ES-I3 (cell line): ENCODE data around the gene NUP210.
A peak's percentile ranks its signal among the peaks of the same experiment; 100 is the strongest.

Source experiments
- H3K36me3 ChIP-seq: 2 replicates; pipeline ENCODE4 v1.6.1; 2013; ENCODE audit warnings: mild to moderate bottlenecking, low read length, control low read depth, moderate library complexity; ENCODE audit not compliant: insufficient read depth
- H3K4me1 ChIP-seq: 2 replicates; pipeline ENCODE4 v1.6.1; 2013; ENCODE audit warnings: mild to moderate bottlenecking, control low read depth, low read length; ENCODE audit not compliant: insufficient read depth
- H3K9ac ChIP-seq: 2 replicates; pipeline ENCODE4 v1.6.1; 2013; ENCODE audit warnings: low read depth, mild to moderate bottlenecking, low read length, moderate library complexity
- H3K9me3 ChIP-seq: 2 replicates; pipeline ENCODE4 v1.6.1; 2013; ENCODE audit warnings: mild to moderate bottlenecking, low read length, moderate library complexity; ENCODE audit not compliant: control insufficient read depth, insufficient read depth

The NUP210 gene

GRCh38 chr3:13348661-13349396, 71.3 kb downstream of the NUP210 start:
- Histone ChIP-seq H3K9ac (no peak overlapping the region; the same call in 1 of the 2 replicates), H3K9me3 (no peaks in the 10 kb centered on the region; the same call in 1 of the 2 replicates), H3K36me3 (peaks cover 4% of the 10 kb centered on the region; the same call in 1 of the 2 replicates), H3K4me1 (peaks cover 39% of the 10 kb centered on the region)

DNA sequence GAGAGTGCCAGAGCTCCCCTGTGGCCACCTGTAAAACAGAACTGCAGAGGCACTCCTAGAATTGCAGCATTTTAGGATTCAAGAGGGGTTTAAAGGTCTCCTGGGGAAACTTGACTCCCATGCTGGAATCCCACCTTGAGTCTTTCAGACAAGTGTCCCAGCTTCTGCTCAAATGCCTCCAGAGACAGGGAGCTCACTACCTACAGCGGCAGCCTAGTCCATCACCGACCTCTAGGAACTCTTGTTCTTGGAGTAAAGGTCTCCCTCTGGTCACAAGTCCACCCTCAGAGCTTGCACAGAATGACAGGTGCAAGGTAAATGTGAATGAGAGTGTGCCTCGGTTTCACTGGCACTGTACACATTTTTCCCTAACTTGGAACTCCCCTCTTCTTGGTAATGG, 72.0 kb downstream of the NUP210 start:
- H3K9me3 ChIP-seq: no peaks in the 10 kb centered on the region; the same call in 1 of the 2 replicates
- peak overlapping the region; percentile 27; the same call in 1 of the 2 replicates for H3K9ac ChIP-seq
- H3K4me1 ChIP-seq: peaks cover 39% of the 10 kb centered on the region
- peaks cover 8% of the 10 kb centered on the region; the same call in 1 of the 2 replicates for H3K36me3 ChIP-seq

GRCh38 chr3:13347390-13347950, 72.7 kb downstream of the NUP210 start:
- Histone ChIP-seq H3K4me1 (peaks cover 39% of the 10 kb centered on the region), H3K36me3 (peaks cover 12% of the 10 kb centered on the region; the same call in 1 of the 2 replicates), H3K9me3 (no peaks in the 10 kb centered on the region; the same call in 1 of the 2 replicates), H3K9ac (peak overlapping the region; percentile 27; the same call in 1 of the 2 replicates)

DNA sequence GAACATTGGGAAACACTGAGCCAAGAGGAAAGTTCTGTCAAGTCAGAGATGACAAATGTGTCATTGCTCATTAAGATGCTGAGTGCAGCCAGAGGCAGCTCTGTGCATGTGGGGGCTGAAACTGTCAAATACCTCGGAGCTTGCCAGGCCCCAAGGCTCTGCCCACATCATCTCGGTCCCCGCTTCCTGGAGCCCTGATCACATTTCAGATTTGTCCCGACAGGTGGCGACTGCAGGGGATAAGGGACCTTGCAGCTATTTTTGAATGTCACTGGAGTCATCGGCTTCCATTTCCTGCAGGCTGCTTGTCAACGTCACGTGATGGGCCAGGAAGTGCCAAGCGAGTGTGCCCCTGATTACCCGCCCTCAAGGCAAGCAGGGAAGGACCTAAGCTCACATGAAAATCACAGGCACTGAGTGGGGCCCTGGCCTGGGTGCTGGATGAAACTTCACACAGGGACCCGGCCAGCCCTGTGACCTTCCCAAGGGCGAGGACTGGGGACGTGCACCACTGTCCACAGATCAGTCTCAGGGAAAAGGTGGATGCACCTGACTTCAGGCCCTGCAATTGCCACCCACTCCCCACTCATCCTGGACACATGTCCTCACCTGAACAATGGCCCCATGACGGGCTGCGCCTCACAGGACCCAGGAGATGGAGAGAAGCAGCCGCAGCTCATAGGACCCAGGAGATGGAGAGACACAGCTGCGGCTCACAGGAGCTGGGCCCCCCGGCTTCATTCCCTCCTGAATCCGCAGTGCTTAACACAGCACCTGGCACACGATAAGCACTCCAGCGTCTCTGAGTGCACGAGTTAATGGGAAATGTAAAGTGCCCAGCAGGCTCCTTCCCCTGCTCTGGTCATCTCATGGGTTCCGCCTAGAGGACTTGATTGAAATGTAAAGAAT, 73.4 kb downstream of the NUP210 start:
- Histone ChIP-seq H3K9ac (no peak overlapping the region; the same call in 1 of the 2 replicates), H3K9me3 (no peaks in the 10 kb centered on the region; the same call in 1 of the 2 replicates), H3K4me1 (peaks cover 39% of the 10 kb centered on the region), H3K36me3 (peaks cover 12% of the 10 kb centered on the region; the same call in 1 of the 2 replicates)

DNA sequence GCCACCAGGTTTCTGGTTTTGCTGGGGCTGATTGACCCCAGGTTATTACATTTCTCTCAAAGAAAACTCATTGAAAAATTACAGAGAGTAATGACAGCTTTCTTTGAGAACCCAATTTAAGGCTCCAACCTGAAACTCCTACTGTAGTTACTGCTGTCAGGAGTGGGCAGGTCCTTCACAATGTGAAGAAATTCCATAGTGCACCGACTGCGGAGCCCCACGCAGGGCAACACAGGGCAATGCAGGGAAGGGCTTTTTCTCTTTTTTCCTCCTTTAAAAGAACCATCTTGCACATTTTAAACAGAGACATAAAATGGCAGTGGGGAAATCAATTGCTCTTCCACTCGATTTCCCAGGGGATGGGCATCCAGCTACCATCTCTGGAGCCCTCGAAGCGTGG, 74.3 kb downstream of the NUP210 start:
- Histone ChIP-seq H3K4me1 (peaks cover 39% of the 10 kb centered on the region), H3K36me3 (peaks cover 19% of the 10 kb centered on the region), H3K9ac (no peak overlapping the region), H3K9me3 (no peaks in the 10 kb centered on the region; the same call in 1 of the 2 replicates)

- Histone ChIP-seq H3K36me3 (peaks cover 19% of the 10 kb centered on the region), H3K9me3 (no peaks in the 10 kb centered on the region; the same call in 1 of the 2 replicates), H3K4me1 (peaks cover 39% of the 10 kb centered on the region), H3K9ac (no peak overlapping the region)
Observed at GRCh38 chr3:13345284-13345683, 74.8 kb downstream of the NUP210 start.

GRCh38 chr3:13344663-13345062, 75.5 kb downstream of the NUP210 start:
- Histone ChIP-seq H3K36me3 (peaks cover 19% of the 10 kb centered on the region), H3K9me3 (no peaks in the 10 kb centered on the region; the same call in 1 of the 2 replicates), H3K9ac (no peak overlapping the region), H3K4me1 (peaks cover 36% of the 10 kb centered on the region)

DNA sequence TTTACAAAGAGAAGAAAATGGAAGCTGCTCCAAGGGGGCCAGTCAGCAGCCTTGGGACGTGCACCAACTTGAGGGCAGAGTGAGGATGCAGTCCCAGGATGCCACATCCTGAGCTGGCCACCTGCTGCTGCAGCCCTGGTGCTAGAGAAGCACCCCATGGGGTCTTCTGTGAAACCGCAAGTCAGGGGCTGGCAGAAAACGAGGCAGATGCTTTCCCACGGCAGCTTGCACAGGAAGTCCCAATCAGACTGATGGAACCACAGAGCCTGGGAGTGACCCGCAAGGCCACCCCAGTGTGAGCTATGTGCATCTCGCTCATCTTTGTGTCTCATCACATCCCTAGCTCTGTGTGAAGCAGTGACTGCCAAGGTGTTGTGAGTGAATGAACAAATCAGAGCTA, 76.5 kb downstream of the NUP210 start:
- no peaks in the 10 kb centered on the region; the same call in 1 of the 2 replicates for H3K9me3 ChIP-seq
- peaks cover 19% of the 10 kb centered on the region for H3K36me3 ChIP-seq
- no peak overlapping the region for H3K9ac ChIP-seq
- peaks cover 26% of the 10 kb centered on the region for H3K4me1 ChIP-seq

DNA sequence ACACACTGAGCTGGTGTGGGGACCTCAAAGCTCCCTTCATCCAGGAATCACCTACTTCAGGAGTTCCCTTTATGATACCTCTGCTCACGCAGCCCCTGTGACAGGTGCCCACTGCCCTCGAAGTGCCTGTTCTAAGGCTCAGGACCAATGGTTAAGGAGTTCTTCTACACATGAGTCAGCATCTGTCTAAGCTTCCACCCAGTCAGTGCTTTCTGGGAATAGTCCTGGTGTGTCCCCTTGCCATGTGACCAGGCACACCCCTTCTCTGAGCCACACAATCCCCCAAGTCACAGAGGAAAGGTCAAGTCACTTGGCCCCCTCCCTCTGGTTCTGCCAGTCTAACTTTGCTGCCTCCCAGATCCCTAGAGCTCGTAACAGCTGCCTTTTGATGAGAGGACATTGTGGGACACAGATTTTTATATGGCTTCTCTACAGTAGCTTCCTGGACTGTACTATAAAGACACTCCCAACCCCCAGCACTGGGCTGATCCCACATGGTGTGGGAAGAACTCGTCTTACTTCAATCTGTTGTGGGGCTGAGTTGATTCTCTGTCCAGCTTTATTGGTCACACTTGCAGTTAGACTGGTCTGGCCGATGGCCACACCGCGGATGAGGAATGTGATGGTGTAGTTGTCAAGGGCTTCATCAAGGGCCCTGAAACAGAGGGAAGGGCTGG, 78.8 kb downstream of the NUP210 start:
- Histone ChIP-seq H3K9ac (no peak overlapping the region), H3K9me3 (no peaks in the 10 kb centered on the region; the same call in 1 of the 2 replicates), H3K36me3 (peaks cover 19% of the 10 kb centered on the region), H3K4me1 (peaks cover 6% of the 10 kb centered on the region)

GRCh38 chr3:13339833-13340232, 80.3 kb downstream of the NUP210 start:
- no peaks in the 10 kb centered on the region for H3K4me1 ChIP-seq
- H3K36me3 ChIP-seq: peaks cover 19% of the 10 kb centered on the region
- H3K9ac ChIP-seq: no peak overlapping the region
- no peaks in the 10 kb centered on the region for H3K9me3 ChIP-seq

DNA sequence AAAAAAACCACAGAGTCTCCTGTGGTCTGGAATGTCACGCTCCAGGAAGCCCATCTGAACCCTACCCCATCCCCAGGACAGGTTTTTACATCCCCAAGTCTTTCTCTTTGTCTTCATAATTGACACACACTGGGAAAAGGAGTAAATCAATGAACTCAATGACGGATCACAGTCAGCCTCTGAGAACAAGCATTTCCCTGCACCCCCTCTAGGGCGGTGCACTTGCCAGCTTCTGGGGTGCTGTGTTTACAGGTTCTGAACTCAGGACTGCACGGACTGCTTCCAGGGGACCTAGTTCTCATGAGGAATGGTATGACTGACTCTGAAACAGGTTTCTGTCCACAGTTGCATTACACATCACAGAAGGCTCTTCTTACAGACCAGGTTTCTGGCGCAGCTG, 81.1 kb downstream of the NUP210 start:
- Histone ChIP-seq H3K9me3 (no peaks in the 10 kb centered on the region), H3K9ac (no peak overlapping the region), H3K36me3 (peaks cover 19% of the 10 kb centered on the region), H3K4me1 (no peaks in the 10 kb centered on the region)

- Histone ChIP-seq H3K4me1 (no peaks in the 10 kb centered on the region), H3K36me3 (peaks cover 14% of the 10 kb centered on the region), H3K9me3 (no peaks in the 10 kb centered on the region), H3K9ac (no peak overlapping the region)
Observed at GRCh38 chr3:13338231-13338630, 81.9 kb downstream of the NUP210 start.

- H3K9ac ChIP-seq: no peak overlapping the region
- H3K9me3 ChIP-seq: no peaks in the 10 kb centered on the region
- peaks cover 16% of the 10 kb centered on the region for H3K36me3 ChIP-seq
- H3K4me1 ChIP-seq: no peaks in the 10 kb centered on the region
Observed at GRCh38 chr3:13336592-13336991, 83.5 kb downstream of the NUP210 start.

GRCh38 chr3:13335503-13335902, 84.6 kb downstream of the NUP210 start:
- Histone ChIP-seq H3K9me3 (no peaks in the 10 kb centered on the region), H3K9ac (no peak overlapping the region), H3K36me3 (peaks cover 10% of the 10 kb centered on the region), H3K4me1 (no peaks in the 10 kb centered on the region)
